OCI-LY3 (cell line): ENCODE data around the gene UQCRC1.

ENCODE experiments used
- H2AFZ ChIP-seq: fragments of 200-600, 300-600 bp; shearing (Covaris generic); 2 replicates; pipeline ENCODE4 v1.6.0; 2014; ENCODE audit warnings: antibody characterized with exemption, low read depth, low read length
- H3K27ac ChIP-seq: fragments of 200-600, 300-600 bp; sonication (generic); 2 replicates; pipeline ENCODE4 v1.5.1; 2014; ENCODE audit warnings: mild to moderate bottlenecking, low read length, moderate library complexity, mixed read lengths
- H3K27me3 ChIP-seq: fragments of 200-600, 300-600 bp; sonication (generic); 2 replicates; pipeline ENCODE4 v1.6.1; 2014; ENCODE audit warnings: low read depth, low read length, mixed read lengths
- H3K36me3 ChIP-seq: fragments of 200-600, 300-600 bp; sonication (generic); replicated peaks from 2 replicates; pipeline ENCODE3; 2014; ENCODE audit warnings: low read depth, low read length, mixed read lengths
- H3K4me1 ChIP-seq: fragments of 300-600, 200-600 bp; sonication (generic); 2 replicates; pipeline ENCODE4 v1.6.1; 2014; ENCODE audit warnings: low read length, mixed read lengths
- H3K4me2 ChIP-seq: fragments of 200-600, 300-600 bp; sonication (generic); 2 replicates; pipeline ENCODE4 v1.6.1; 2014; ENCODE audit warnings: low read length, mixed read lengths
- H3K4me3 ChIP-seq: fragments of 300-600, 200-600 bp; sonication (generic); 2 replicates; pipeline ENCODE4 v1.5.1; 2014; ENCODE audit warnings: antibody characterized with exemption, mild to moderate bottlenecking, low read length, moderate library complexity
- H3K79me2 ChIP-seq: fragments of 300-600, 200-600 bp; shearing (Covaris generic); 2 replicates; pipeline ENCODE4 v1.6.1; 2014; ENCODE audit warnings: mild to moderate bottlenecking, low read length, mixed read lengths
- H3K9ac ChIP-seq: fragments of 300-600, 200-600 bp; shearing (Covaris generic); 2 replicates; pipeline ENCODE4 v1.6.0; 2014; ENCODE audit warnings: mild to moderate bottlenecking, low read length, moderate library complexity
- H3K9me3 ChIP-seq: fragments of 200-600, 300-600 bp; shearing (Covaris generic); 2 replicates; pipeline ENCODE4 v1.6.1; 2014; ENCODE audit warnings: low read length, mixed read lengths; ENCODE audit not compliant: insufficient read depth
- H4K20me1 ChIP-seq: fragments of 200-600, 300-600 bp; sonication (generic); 2 replicates; pipeline ENCODE4 v1.6.1; 2016; ENCODE audit warnings: low read length, mixed read lengths; ENCODE audit not compliant: insufficient read depth
- EZH2phosphoT487 ChIP-seq: fragments of 200-600 bp; shearing (Covaris generic); IDR thresholded peaks from 2 replicates; pipeline ENCODE4 v1.6.1; 2018; ENCODE audit warnings: antibody characterized with exemption, mixed run types, low read depth
- TF ChIP-seq, protein P1 (sequence below): fragments of 200-600, 300-600 bp; sonication (generic); IDR thresholded peaks from 2 replicates; pipeline ENCODE4 v1.5.1; 2014; ENCODE audit warnings: antibody characterized with exemption, low read length, low read depth

Gene UQCRC1

DNA sequence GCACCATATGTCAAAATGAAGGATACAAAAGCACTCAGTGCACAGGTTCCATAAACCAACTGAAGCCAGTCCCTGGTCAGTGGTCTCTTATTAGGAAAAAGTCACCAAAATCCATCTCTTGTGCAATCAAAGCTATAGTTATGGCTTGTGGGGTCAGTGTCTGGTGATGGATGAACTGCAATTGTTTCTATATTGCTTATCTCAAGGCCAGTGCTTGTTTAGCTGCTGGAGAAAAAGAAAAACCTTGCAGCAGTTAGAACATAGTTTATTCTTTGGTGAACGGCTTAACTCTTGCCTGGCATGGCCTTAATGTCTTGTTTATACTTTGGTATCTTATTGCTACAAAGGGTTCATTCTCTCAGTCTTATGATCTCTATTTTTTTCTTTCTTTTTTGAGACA lies 2.9 kb upstream of the UQCRC1 start:
- Histone ChIP-seq H4K20me1 (no peaks in the 10 kb centered on the region), H3K36me3 (peaks cover 8% of the 10 kb centered on the region), H3K4me3 (no peak overlapping the region), H3K9me3 (peaks cover 11% of the 10 kb centered on the region), H3K27ac (no peak overlapping the region), H3K4me2 (no peak overlapping the region), H3K79me2 (peaks cover 20% of the 10 kb centered on the region), H2AFZ (no peak overlapping the region), H3K9ac (no peak overlapping the region), H3K4me1 (peaks cover 9% of the 10 kb centered on the region), H3K27me3 (no peaks in the 10 kb centered on the region)
- TF ChIP-seq, protein P1, sequence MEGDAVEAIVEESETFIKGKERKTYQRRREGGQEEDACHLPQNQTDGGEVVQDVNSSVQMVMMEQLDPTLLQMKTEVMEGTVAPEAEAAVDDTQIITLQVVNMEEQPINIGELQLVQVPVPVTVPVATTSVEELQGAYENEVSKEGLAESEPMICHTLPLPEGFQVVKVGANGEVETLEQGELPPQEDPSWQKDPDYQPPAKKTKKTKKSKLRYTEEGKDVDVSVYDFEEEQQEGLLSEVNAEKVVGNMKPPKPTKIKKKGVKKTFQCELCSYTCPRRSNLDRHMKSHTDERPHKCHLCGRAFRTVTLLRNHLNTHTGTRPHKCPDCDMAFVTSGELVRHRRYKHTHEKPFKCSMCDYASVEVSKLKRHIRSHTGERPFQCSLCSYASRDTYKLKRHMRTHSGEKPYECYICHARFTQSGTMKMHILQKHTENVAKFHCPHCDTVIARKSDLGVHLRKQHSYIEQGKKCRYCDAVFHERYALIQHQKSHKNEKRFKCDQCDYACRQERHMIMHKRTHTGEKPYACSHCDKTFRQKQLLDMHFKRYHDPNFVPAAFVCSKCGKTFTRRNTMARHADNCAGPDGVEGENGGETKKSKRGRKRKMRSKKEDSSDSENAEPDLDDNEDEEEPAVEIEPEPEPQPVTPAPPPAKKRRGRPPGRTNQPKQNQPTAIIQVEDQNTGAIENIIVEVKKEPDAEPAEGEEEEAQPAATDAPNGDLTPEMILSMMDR: no peak
- no peak for TF ChIP-seq EZH2phosphoT487

GRCh38 chr3:48607519-48607918 lies 1.9 kb downstream of the UQCRC1 start:
- no peaks in the 10 kb centered on the region for H3K9me3 ChIP-seq
- H3K4me3 ChIP-seq: no peak overlapping the region
- peaks cover 20% of the 10 kb centered on the region for H3K79me2 ChIP-seq
- H3K4me2 ChIP-seq: no peak overlapping the region
- TF ChIP-seq, protein P1: no peak
- TF ChIP-seq EZH2phosphoT487: no peak
- H2AFZ ChIP-seq: no peak overlapping the region
- no peak overlapping the region for H3K27ac ChIP-seq
- H3K9ac ChIP-seq: no peak overlapping the region
- peaks cover 35% of the 10 kb centered on the region for H3K36me3 ChIP-seq
- no peaks in the 10 kb centered on the region for H3K27me3 ChIP-seq
- H4K20me1 ChIP-seq: no peaks in the 10 kb centered on the region
- peaks cover 9% of the 10 kb centered on the region for H3K4me1 ChIP-seq

DNA sequence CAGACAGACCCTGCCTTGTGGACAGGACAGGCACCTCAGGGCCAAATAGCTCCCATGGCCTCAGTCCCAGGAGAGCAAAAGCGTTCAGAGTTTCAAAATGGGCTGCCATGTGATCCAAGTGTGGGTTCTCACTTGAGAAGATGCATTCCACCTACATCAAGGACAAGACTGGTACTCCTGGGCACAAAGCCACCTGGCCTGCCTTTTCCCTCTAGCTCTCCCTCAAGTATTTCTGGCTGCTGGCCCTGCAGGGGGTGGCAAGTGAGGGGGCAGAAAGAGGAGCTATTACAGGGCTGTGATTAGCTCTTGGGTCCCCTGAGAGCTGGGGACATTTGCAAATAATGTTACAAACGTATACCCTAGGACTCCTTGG lies 7.8 kb downstream of the UQCRC1 start:
- Histone ChIP-seq H3K27me3 (no peaks in the 10 kb centered on the region), H4K20me1 (no peaks in the 10 kb centered on the region; the same call in 1 of the 2 replicates), H3K36me3 (peaks cover 61% of the 10 kb centered on the region)

GRCh38 chr3:48600711-48601621 lies 8.5 kb downstream of the UQCRC1 start:
- no peaks in the 10 kb centered on the region for H3K9me3 ChIP-seq
- H3K9ac ChIP-seq: no peak overlapping the region
- TF ChIP-seq, protein P1: no peak
- no peak for TF ChIP-seq EZH2phosphoT487
- no peaks in the 10 kb centered on the region; the same call in 1 of the 2 replicates for H4K20me1 ChIP-seq
- no peak overlapping the region for H3K27ac ChIP-seq
- H3K79me2 ChIP-seq: no peaks in the 10 kb centered on the region
- no peaks in the 10 kb centered on the region for H3K4me1 ChIP-seq
- H3K4me2 ChIP-seq: no peak overlapping the region
- peaks cover 61% of the 10 kb centered on the region for H3K36me3 ChIP-seq
- no peaks in the 10 kb centered on the region for H3K27me3 ChIP-seq
- no peak overlapping the region for H3K4me3 ChIP-seq
- no peak overlapping the region for H2AFZ ChIP-seq

More for the DNA sequence above, 7.8 kb downstream of the UQCRC1 start:
- TF ChIP-seq, protein P1: no peak
- no peak for TF ChIP-seq EZH2phosphoT487
- Histone ChIP-seq H3K9ac (no peak overlapping the region), H3K27ac (no peak overlapping the region), H3K4me3 (no peak overlapping the region), H3K9me3 (no peaks in the 10 kb centered on the region), H3K79me2 (no peaks in the 10 kb centered on the region), H2AFZ (no peak overlapping the region), H3K4me2 (no peak overlapping the region), H3K4me1 (no peaks in the 10 kb centered on the region)
